Fibroblast of skin of scalp (primary cell): ENCODE measurements around the gene CHAC1.
"Not testable (repeated sequence)": the region's sequence is repeated elsewhere in the genome, so short reads cannot be mapped to it uniquely, and the experiment has no call there.

Experiments
- DNase-seq: peaks from one replicate; pipeline ENCODE4 v3.0.0-alpha.2; 2013

CHAC1 gene

GRCh38 chr15:40938536-40938870 lies 14.8 kb upstream of the CHAC1 start:
- no peak for DNase-seq

DNA sequence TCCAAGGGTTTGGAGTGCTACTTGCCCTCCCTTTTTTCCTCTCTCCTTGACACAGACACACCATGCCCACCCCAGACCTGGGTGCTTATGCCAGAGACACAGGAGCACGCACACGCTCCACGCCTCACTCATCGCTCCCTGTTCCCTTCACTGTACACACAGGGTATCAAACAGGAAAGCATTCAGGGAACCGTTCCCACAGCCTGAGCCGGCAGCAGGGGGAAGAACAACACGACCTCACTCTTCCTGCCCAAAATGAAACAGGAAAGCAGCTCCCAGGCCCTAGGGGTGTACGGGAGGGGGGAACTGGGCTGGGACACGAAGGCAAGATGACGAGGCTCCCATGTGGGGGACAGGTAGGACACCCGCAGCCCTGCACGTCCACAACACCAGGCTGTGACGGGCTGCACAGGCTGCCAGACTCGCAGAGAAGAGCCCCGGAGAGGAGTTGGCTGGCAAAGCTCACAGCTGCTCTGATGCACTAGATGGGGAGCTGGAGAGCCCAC lies 12.9 kb upstream of the CHAC1 start:
- DNase-seq: no peak

- no peak for DNase-seq
Observed at GRCh38 chr15:40941068-40941527, 12.2 kb upstream of the CHAC1 start.

- DNase-seq: peak; percentile 84
Observed at GRCh38 chr15:40941528-40942336, 11.5 kb upstream of the CHAC1 start.

- no peak for DNase-seq
Observed at GRCh38 chr15:40942337-40942854, 10.9 kb upstream of the CHAC1 start.

DNA sequence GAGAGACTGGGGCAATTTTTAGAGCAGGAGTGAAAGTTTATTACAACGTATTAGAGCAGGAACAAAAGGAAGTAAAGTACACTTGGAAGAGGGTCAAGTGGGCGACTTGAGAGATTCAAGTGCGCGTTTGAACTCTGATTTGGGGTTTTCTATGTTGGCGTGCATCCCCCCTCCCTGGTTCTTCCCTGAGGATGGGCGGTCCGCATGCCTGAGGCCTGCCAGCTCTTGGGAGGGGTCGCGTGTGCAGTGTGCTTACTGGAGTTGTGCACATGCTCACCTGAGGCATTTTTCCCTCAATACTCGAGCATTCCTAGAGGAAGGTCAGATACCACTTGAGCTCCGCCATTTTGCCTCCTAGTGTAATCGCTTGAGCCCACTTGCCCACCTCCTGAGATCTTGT lies 10.4 kb upstream of the CHAC1 start:
- no peak for DNase-seq

GRCh38 chr15:40943764-40944365 lies 9.4 kb upstream of the CHAC1 start:
- no peak for DNase-seq

GRCh38 chr15:40944510-40945296 lies 8.6 kb upstream of the CHAC1 start:
- no peak for DNase-seq

DNA sequence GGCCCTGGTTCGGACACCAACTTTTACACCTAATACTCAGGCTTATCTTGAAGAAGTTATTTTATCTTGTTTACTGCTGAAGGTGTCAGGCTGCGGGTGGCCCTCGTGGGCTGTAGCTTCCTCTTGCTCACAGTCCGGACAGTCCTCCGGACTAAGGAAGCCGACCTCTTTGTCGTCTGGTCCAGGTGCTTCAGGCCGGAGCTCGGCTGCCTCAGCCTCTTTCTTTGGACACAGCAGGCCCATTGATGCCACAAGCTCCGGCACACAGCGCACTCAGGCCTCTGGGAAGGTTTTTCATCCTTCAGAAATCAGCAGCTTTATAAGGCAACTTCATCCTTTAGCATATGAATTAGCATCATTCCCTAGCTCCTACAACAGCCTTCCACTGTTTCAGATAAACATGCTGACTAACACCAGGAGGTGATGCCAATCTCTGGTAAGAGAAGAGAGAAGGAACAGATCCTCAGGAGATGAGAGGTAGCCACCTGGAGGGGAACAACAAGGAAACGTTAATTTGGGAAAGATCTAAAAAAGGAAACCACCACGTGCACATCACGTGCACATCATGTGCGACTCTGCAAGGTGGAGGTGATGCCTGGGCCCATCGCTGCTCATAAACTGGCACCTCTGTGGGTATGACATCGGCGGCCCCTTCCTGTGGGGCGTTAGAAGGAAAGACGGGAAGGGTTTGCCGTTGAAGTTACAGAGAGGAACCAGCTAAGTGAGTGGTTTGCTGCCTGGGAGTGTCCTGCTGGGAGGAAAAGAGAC lies 4.4 kb upstream of the CHAC1 start:
- no peak for DNase-seq

DNA sequence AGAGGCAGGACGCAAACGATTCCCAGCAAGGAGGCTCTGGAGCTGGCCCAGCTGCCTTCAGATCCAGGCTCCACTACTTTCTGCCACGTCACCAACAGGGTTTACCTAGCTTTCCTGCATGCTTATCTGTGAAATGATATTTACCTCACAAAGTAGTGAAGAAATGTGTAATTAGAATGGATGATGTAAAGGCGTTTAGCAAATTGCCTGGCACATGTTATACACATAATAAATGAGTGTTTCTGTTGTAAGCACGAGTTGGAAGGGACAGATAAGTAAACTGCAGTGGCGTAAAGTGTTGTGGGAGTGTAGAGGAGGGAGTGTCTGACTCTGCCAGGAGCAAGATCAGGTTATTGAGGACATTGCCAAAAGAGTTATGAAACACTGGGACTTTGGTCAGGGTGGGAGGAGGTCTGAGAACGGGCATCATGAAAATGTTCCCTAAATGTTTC lies 3.5 kb upstream of the CHAC1 start:
- DNase-seq: no peak

DNA sequence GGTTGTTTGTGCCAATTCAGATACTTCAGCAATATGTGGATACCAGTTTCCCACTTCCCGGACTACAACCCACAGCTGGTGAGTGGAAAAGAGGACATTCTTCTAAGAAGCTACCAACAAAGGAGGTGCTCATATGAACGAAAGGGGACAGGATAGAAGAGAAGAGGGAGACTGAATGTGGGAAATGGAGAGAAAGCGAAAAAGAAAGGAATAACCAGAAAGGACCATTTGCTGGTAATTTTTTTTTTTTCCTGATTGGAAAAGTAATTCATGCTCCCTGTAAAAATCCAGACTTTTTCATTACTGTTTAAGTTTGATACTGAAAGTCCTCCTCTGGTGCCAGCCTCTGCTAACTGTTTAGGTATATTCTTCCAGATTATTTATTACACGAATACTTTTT lies 1.5 kb upstream of the CHAC1 start:
- DNase-seq: no peak

DNA sequence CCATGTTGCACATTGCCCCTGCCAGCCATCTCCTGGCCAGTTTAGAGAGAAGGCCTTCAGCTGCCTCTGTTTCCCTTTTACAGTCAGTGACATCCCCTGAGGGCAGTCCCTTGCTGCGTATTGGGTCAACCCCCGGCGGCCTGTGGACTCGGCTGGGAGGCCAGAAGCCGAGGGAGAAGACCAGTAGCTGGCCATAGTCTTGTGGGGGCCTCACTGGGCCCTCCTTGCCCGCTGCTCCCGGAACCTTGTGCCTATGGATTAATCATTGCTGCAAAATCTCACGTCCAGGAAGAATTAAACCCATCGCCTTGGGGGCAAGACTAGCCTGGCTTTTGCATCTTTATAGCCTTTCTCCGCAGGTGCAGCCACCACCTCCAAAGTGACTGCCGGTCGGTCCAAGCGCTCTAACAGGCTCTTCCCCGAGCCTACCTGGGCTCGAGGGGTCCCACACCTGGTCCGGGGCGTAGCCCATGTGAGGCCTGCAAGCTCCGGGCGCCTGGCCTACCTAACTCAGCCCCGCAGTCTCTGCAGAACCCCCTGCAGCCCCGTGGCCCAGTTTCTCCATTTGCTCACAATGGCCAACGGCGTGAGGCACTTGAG lies 870 bp upstream of the CHAC1 start:
- no peak for DNase-seq

DNA sequence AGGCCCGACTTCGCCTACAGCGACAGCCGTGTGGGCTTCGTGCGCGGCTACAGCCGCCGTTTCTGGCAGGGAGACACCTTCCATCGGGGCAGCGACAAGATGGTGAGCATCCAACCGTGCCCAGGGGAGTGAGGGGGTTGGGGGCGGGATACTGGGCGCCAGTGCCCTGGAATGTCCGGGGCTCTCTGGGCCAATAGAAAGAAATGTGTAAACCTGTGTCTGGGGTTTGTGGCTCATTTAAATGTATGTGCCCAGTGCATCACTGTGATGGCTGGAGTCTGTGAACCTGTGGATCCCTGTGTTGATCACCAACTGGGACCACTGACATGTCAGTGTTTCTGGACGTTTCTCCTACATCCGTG lies 423 bp downstream of the CHAC1 start:
- no peak for DNase-seq

DNA sequence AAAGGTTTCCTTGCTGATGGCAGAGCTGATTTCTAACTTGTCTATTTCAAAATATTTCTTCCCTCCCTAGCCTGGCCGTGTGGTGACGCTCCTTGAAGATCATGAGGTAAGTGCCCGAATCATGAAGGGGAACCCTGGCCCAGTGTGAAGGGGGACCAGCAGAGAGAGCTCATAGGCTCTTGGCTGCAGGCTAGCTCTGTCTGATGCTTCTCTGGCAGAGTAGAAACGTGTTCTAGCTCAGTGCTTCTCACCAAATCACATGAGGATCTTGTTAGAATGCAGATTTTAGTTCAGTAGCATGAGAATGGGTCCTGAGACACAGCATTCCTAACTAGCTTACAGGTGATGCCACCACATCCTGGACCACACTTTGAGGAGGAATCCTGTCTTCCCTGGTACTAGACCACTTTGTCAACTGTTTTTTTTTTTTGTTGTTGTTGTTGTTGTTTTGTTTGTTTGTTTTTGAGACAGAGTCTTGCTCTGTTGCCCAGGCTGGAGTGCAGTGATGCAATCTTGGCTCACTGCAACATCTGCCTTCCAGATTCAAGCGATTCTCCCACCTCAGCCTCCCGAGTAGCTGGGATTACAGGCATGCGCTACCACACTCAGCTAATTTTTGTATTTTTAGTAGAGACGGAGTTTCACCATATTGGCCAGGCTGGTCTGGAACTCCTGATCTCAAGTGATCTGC lies 1.0 kb downstream of the CHAC1 start:
- DNase-seq: not testable (repeated sequence)

- DNase-seq: no peak
Observed at GRCh38 chr15:40955141-40955903, 2.1 kb downstream of the CHAC1 start.

DNA sequence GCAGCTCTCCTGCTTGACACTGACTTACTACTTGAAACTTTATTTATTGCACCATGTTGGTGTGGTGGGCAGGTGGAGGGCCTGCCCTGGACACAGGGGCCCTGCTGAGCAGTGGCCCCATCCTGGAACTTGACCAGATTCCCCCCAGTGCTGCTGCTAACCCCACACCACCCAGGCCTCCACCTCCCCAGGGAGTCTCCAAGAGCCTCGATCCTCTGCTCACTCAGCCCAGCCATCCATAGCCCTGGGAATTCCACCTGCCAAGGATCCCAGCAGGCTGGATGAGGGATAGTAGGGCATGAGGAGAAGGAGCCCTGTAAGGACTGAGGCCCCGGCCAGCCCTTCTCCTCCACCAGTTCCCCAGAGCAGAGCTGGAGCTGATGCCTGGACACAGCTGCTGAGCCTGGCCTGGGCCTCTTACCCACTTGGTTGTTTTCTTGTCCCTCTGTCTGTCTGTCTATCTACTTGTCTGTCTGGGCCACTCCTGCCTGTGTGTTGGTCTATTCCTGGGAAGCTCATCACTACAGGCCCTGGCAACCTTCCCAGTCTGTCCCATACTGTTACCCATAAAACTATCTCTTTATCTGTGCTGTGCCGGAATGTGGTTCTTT lies 2.8 kb downstream of the CHAC1 start:
- DNase-seq: no peak

DNA sequence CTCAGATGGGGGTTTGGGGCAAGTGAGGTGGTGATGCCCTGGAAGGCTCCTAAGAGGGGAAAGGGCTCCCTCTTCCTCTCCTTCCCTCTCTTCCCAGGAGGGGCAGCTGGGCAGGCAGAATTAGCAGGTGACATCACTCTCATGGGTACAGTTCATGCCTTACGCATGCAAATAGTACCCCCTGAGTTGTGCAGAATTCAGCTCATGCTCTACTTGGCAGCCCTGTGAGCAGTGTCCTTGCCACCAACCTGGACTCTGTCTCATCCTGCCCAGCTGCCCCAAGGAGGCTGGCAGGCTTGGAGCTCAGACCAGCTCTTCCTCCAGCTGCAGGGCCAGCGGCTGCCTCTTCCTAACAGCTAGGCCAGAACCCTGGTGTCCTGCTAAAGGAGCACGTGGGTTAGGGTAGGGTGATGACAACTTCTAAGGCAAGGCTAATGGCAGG lies 3.3 kb downstream of the CHAC1 start:
- no peak for DNase-seq

GRCh38 chr15:40957041-40957555 lies 3.8 kb downstream of the CHAC1 start:
- DNase-seq: no peak

DNA sequence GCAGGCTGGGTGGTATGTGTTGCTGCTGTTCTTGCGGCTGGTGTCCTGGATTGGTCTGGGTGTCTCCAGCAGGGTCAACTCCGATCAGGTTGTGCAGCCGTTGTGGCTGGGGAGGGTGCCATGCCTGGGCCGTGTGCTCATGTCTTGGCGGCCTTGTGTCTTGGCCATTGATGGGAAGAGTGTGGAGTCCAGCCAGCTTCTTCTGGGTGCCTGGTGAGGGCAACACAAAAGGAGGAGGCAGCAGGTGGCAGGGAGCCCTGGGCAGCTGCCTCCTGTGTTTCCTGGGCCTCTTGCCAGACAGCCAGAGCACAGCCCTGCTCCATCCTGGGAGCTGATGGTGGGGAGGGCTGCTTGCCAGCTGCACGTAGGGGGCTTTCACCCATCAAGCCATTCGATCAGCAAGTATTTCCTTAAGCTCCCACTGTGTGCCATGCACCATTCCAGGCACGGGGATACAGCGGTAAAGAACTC lies 4.3 kb downstream of the CHAC1 start:
- DNase-seq: peak; percentile 42

DNA sequence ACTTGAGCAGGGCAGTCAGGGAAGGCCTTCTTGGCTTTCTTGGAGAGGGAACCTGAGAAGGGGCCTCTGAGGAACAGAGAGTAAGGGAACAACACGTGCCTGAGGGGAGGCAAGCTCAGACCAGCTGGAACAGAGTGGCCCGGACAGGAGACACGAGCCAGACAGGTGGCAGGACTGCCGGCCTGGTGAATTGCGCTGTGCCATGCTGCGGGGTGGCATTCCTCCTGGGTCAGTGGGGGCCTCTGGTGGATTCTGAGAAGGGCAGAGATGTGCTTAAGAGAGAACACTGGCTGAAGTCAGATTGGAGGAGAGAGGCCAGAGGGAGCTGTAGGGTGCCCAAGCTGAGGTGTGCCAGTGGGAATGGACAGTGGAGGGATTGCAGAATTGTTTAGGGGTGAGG lies 4.9 kb downstream of the CHAC1 start:
- DNase-seq: peak; percentile 29
